Stimulated activated CD8-positive, alpha-beta memory T cell treated with anti-CD3 and anti-CD28 coated beads, Interleukin-4, amount 100 ng/mL, for 48 hours (primary cell): ENCODE data around the gene NR6A1.
"Not testable (repeated sequence)": the region's sequence is repeated elsewhere in the genome, so short reads cannot be mapped to it uniquely, and the experiment has no call there.

Source experiments
- DNase-seq: peaks from one replicate; pipeline ENCODE4 v3.0.0-alpha.2; 2020

The NR6A1 gene

GRCh38 chr9:124645274-124645673 lies 125.8 kb downstream of the NR6A1 start:
- DNase-seq: no peak

- no peak for DNase-seq
These were observed 131.5 kb downstream of the NR6A1 start for GRCh38 chr9:124639637-124640036.

GRCh38 chr9:124635285-124635684 lies 135.8 kb downstream of the NR6A1 start:
- DNase-seq: no peak

- no peak for DNase-seq
These were observed 139.0 kb downstream of the NR6A1 start for GRCh38 chr9:124632077-124632621.

- no peak for DNase-seq
These were observed 139.8 kb downstream of the NR6A1 start for GRCh38 chr9:124631326-124631725.

GRCh38 chr9:124629600-124629999 lies 141.5 kb downstream of the NR6A1 start:
- DNase-seq: no peak

- no peak for DNase-seq
These were observed 142.4 kb downstream of the NR6A1 start for GRCh38 chr9:124628741-124629140.

GRCh38 chr9:124626276-124626675 lies 144.8 kb downstream of the NR6A1 start:
- DNase-seq: no peak

GRCh38 chr9:124625087-124625486 lies 146.0 kb downstream of the NR6A1 start:
- no peak for DNase-seq

GRCh38 chr9:124624735-124624992 lies 146.4 kb downstream of the NR6A1 start:
- no peak for DNase-seq

GRCh38 chr9:124623966-124624734 lies 147.0 kb downstream of the NR6A1 start:
- DNase-seq: no peak

GRCh38 chr9:124622882-124623281 lies 148.2 kb downstream of the NR6A1 start:
- no peak for DNase-seq

GRCh38 chr9:124621371-124622328 lies 149.5 kb downstream of the NR6A1 start:
- DNase-seq: peak; percentile 24

- DNase-seq: no peak
These were observed 152.6 kb downstream of the NR6A1 start for GRCh38 chr9:124618476-124618875.

- DNase-seq: peak; percentile 86
These were observed 153.5 kb downstream of the NR6A1 start for GRCh38 chr9:124617477-124618141.

GRCh38 chr9:124616961-124617360 lies 154.2 kb downstream of the NR6A1 start:
- no peak for DNase-seq

GRCh38 chr9:124615840-124616239 lies 155.3 kb downstream of the NR6A1 start:
- DNase-seq: not testable (repeated sequence)

GRCh38 chr9:124615100-124615742 lies 155.9 kb downstream of the NR6A1 start:
- DNase-seq: no peak

- no peak for DNase-seq
These were observed 157.3 kb downstream of the NR6A1 start for GRCh38 chr9:124613849-124614248.

- DNase-seq: no peak
These were observed 160.0 kb downstream of the NR6A1 start for GRCh38 chr9:124611106-124611505.

- DNase-seq: no peak
These were observed 165.1 kb downstream of the NR6A1 start for GRCh38 chr9:124606027-124606426.

- no peak for DNase-seq
These were observed 165.9 kb downstream of the NR6A1 start for GRCh38 chr9:124605258-124605657.

- DNase-seq: no peak
These were observed 168.5 kb downstream of the NR6A1 start for GRCh38 chr9:124602632-124603031.
